SK-MEL-5 (cell line): Measurements from ENCODE around the gene VIPR1. TPM values are rescaled to one million over a fixed set of nuclear protein-coding genes. Genes with fewer than 3 reads are reported as not detected.
"Not testable (repeated sequence)": the region's sequence is repeated elsewhere in the genome, so short reads cannot be mapped to it uniquely, and the experiment has no call there.

Experiments
- DNase-seq: peaks from one replicate; pipeline ENCODE4 v3.0.0-alpha.2; 2016; ENCODE audit warnings: low read depth, low spot score
- in situ Hi-C: cut with HindIII; loops from 2 replicates; pipeline ENCODE4 v1.10.0; 2016; ENCODE audit warnings: low sequenced_read_pairs, high pct_unique_total_duplicates, low pct_unique_long_range_greater_than_20kb
- total RNA-seq: library from RNA; depleted of rRNA; stranded (reverse); fragments of >200 nt; shearing (Covaris generic); gene quantifications from 2 replicates; pipeline ENCODE4 v1.2.3, GENCODE V29; 2014

Gene VIPR1
- total RNA-seq, 1 experiment from 2014 or later = 0.34 TPM

- in situ Hi-C loops = no loop called here
- no peak for DNase-seq
These were observed 42.2 kb downstream of the VIPR1 start for GRCh38 chr3:42544492-42545283.

GRCh38 chr3:42545284-42545900 lies 42.9 kb downstream of the VIPR1 start:
- no peak for DNase-seq
- in situ Hi-C loops = no loop called here

- no peak for DNase-seq
These were observed 44.3 kb downstream of the VIPR1 start for GRCh38 chr3:42546691-42547213.

GRCh38 chr3:42547401-42547945 lies 45.0 kb downstream of the VIPR1 start:
- in situ Hi-C loops = no loop called here

More at GRCh38 chr3:42546691-42547213, 44.3 kb downstream of the VIPR1 start:
- in situ Hi-C loops = no loop called here

GRCh38 chr3:42549131-42549530 lies 46.7 kb downstream of the VIPR1 start:
- in situ Hi-C loops = no loop called here
- DNase-seq = no peak

More at GRCh38 chr3:42547401-42547945, 45.0 kb downstream of the VIPR1 start:
- peak; percentile 68 for DNase-seq

GRCh38 chr3:42550250-42550649 lies 47.8 kb downstream of the VIPR1 start:
- in situ Hi-C loops = no loop called here
- DNase-seq = no peak

GRCh38 chr3:42552830-42553229 lies 50.4 kb downstream of the VIPR1 start:
- DNase-seq = no peak
- in situ Hi-C loops = no loop called here

GRCh38 chr3:42556089-42556632 lies 53.7 kb downstream of the VIPR1 start:
- in situ Hi-C loops = no loop called here
- DNase-seq = no peak

- in situ Hi-C loops, DNase-seq: not testable (repeated sequence)
These were observed 54.4 kb downstream of the VIPR1 start for GRCh38 chr3:42556817-42557216.

- in situ Hi-C loops = no loop called here
- DNase-seq = peak; percentile 44
These were observed 55.4 kb downstream of the VIPR1 start for GRCh38 chr3:42557854-42558253.

- DNase-seq = no peak
- in situ Hi-C loops = no loop called here
These were observed 59.8 kb downstream of the VIPR1 start for GRCh38 chr3:42562047-42562907.

- DNase-seq = no peak
- in situ Hi-C loops = no loop called here
These were observed 67.2 kb downstream of the VIPR1 start for GRCh38 chr3:42569593-42570142.

GRCh38 chr3:42572278-42572677 lies 69.8 kb downstream of the VIPR1 start:
- in situ Hi-C loops = no loop called here
- peak; percentile 87 for DNase-seq

GRCh38 chr3:42575137-42575741 lies 72.8 kb downstream of the VIPR1 start:
- in situ Hi-C loops = no loop called here
- no peak for DNase-seq

- in situ Hi-C loops = no loop called here
- DNase-seq = no peak
These were observed 75.6 kb downstream of the VIPR1 start for GRCh38 chr3:42578054-42578453.

- in situ Hi-C loops, DNase-seq: not testable (repeated sequence)
These were observed 76.9 kb downstream of the VIPR1 start for GRCh38 chr3:42579346-42579745.

GRCh38 chr3:42581400-42581708 lies 78.9 kb downstream of the VIPR1 start:
- in situ Hi-C loops = no loop called here
- peak; percentile 20 for DNase-seq
